Stimulated activated CD4-positive, alpha-beta T cell treated with anti-CD3 and anti-CD28 coated beads, Interleukin-2, amount 100 ng/mL, for 24 hours (primary cell): ENCODE results near the gene STK32C.
"Not testable (repeated sequence)": the region's sequence is repeated elsewhere in the genome, so short reads cannot be mapped to it uniquely, and the experiment has no call there.

Experiments used
- DNase-seq, 2 donors: peaks; one replicate each; pipeline ENCODE4 v3.0.0-alpha.2; 2020

The STK32C gene

GRCh38 chr10:132317477-132317876, 9.7 kb upstream of the STK32C start:
- DNase-seq = not testable (repeated sequence)

GRCh38 chr10:132316133-132316532, 8.4 kb upstream of the STK32C start:
- no peak for DNase-seq

DNA sequence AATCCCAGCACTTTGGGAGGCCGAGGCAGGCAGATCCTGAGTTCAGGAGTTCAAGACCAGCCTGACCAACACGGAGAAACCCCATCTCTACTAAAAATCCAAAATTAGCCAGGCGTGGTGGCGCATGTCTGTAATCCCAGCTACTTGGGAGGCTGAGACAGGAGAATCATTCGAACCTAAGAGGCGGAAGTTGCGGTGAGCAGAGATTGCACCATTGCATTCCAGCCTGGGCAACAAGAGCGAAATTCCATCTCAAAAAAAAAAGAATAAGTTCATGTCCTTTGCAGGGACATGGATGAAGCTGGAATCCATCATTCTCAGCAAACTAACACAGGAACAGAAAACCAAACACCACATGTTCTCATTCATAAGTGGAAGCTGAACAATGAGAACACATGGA, 7.1 kb upstream of the STK32C start:
- not testable (repeated sequence) for DNase-seq

GRCh38 chr10:132314336-132314735, 6.6 kb upstream of the STK32C start:
- no peak for DNase-seq

- DNase-seq = no peak
Observed at GRCh38 chr10:132313865-132314264, 6.1 kb upstream of the STK32C start.

DNA sequence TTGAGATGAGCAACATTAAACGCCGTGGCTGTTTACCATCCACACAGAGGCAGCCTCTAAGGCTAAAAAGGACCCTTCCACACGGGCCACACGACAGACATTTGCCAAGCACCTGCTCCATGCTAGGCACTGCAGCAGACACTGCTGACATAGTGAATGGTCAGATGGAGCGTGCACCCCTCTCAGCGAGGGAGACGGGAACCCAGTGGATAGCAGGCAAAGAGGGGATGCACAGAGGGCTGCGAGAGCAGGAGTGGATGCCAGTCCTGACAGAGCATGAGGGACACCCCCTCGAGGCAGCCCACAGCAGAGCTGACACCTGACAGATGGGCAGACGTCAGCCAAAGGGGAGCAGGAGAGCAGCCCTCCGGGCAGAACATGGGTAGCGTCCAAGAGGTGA, 5.6 kb upstream of the STK32C start:
- DNase-seq = no peak

DNA sequence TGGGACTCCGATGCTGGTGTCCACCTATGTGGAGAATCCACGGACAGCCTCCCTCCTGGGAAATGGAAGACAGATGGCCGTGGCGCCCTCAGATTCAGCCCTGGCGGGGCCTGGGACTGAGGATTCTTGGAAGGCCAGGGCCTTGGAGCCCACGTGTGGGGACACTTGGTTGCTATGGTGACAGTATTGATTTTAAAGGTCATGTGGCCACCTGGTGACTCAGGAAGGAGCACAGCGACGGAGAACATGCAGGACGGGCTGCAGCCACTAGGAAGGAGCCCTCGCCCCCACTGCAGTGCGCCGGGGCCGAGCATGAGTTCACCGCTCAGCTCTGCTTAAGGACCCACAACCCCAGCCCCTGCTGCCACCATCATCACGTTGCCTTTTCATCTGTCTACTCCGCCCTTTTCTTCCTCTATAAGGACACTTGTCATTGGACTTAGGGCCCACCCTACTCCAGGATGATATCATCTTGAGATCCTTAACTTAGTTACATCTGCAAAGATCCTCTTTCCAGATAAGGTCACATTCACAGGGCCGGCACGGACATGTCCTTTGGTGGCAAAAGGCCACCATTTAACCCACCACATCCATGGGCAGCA, 3.7 kb upstream of the STK32C start:
- no peak for DNase-seq

DNA sequence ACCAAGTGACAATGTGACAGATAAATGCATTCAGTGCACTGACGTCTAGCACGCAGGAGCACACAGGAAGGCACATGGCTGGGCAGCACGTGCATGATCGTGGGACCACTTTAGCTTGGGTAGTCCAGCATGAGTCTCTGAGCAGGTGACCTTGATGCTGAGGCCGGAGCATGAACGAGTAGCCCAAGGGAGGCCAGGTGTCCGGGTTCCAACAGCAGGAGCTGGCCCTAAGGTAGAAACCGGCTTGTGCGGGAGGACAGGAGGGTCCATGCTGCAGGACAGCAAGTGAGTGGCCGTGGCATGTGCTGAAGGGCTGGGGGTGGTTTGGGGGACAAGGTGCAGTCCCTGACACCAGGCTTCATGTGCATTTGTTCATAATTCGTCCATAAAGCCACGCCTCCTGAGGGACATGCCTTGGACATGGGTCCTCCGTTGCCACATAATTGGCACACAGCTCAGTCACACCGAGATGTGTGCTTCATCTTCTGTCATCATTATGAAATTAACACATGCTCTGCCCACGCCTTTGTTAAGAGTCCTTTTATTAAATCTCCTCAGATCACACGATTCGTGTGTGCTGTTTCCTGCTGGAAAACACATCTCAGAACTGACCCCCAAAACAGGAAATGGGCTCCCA, 3.1 kb upstream of the STK32C start:
- DNase-seq = no peak

- no peak for DNase-seq
Observed at GRCh38 chr10:132309879-132310591, 2.3 kb upstream of the STK32C start.

DNA sequence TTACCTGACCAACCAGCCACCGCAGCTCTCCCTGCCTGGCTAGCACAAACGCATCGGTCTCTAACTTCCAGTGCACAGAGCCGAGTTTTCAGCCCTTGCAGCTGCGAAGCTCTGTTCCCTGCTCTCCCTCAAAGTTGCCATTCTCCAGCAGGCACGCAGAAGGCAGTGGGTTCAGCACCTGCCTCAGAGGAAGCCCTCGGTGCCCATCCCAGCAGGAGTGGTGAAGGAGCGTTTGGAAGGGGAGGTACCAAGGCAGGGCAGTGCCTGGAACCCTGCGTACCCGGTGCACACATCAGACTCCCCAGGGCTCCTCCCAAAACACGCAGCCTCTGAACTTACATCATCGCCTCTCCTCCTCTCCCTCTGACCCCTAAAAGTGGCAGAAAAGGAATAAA, 1.7 kb upstream of the STK32C start:
- no peak for DNase-seq

GRCh38 chr10:132308587-132309470, 1.1 kb upstream of the STK32C start:
- peak in 1 of 2 donors; percentile 22 for DNase-seq

DNA sequence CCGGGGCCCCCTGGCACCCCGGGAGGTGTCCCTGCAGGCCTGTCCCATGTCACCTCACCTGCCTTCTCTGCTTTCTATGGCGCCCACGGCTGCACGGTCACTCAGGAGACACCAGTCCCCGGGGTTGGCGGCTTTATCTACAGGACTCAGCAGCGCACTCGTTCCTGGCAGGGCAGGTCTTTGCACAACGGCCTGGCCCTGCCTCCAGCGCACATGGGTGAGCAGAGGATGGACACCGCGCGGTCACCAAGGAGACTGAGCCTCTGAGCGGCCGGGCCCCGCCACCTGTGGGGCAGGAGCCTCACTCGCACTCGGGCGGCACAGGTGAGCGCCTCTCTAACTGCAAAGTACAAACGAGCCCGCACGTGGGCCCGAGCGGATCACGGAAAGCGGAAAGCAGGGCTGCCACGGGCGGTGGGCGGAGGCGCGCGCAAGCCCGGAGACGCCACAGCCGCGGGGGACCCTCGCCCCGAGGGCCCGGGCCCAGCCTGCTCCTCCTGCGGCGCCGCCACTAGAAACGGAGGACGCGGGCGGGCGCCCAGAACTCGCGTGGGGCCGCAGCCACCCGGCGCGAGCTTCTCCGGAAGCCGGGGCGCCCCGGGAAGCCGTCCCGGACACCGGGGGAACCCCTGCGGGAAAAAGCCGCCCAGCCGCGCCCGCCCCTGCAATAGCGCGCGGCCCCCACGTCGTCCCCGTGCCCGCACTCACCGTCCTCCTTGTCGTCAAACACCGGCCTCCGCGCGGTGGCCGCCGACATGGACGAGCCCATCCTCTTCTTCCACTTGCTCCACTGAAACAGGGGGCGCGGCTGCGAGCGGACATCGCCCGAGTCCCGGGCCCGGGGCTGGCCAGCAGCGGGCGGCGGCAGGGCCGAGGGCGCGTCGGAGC, 642 bp downstream of the STK32C start:
- peak; percentile 43 to 50 for DNase-seq

DNA sequence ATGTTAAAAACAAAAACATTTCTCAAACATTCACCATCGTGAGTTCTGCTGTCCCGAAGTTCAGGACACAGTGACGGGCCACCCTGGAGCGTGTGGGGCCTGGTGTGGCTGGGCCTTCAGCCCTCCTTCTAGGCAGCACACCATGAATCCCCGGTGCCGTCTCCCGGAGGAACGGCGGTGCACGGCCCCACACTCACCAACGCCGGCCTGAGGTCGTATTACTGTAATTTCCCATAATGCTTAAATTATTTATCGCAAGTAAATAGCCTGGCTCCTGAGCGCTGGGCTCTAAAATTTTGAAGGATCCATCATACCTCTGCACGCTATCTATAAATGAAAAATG, 1.4 kb downstream of the STK32C start:
- no peak for DNase-seq

DNA sequence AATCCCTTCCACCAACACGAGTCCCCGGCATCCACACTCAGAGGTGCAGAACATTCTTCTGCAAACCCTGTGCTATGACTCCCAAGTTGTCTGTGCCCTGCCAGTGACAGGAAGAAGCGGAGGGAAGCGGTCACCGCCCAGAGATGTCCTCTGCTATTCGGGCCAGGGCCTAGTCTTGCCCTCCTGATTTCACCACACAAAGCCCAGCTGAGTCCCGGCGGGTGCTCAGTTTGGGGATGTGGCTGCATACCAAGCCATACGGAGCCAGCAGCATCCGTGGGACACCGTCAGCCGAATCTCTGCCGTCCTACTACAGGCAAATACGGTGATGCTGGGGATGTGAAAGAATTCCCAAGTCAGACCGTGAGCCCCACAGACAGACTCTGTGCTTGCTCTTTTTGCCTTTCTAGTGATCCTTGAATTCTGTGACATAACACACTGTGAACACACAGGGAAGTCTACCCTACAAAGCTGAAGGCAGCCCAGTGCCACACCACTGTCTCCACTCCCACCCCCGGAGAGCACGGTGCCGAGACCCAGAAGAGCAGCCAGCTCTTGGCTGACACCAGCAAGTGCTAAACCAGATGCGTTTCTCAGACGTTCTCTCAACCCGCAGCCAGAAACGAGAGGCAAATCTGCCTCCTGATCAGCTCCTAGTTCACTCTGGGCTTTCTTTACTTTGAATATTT, 2.0 kb downstream of the STK32C start:
- no peak for DNase-seq

DNA sequence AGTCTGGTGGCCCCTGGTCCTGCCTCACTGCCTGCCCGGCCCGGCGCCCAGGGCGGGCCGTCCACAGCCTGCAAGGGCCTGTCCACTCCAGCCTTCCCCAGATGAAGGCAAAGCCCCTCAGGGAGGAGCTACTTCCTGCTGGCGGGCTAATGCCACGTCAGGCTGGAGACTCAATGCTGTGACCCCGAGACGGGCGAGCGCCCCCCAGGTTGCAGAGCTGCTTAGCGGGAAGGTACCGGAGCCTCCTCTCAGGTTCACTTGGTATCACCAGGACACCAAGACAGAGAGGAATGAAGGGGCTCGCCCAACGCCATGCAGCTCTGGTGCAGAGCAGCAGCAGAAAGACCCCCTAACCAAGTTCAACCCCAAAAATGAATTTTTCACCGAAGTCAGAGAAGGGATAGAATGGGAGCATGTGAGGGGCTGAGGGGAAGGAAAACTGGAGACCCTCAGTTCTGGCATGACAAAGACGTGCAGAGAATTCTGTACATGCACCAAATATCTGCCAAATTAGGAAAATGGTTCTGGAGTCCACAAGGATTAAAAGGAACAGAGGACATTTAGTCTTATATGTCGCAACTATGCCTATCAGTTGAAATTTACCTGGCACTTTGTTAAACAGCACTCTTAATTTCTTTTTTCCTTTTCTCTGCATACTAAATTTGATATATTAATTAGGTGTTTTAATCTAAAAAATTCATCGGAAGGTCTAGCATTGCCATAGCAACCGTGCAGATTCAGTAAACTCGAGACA, 2.8 kb downstream of the STK32C start:
- DNase-seq = no peak

GRCh38 chr10:132303361-132304115, 4.2 kb downstream of the STK32C start:
- DNase-seq = no peak

DNA sequence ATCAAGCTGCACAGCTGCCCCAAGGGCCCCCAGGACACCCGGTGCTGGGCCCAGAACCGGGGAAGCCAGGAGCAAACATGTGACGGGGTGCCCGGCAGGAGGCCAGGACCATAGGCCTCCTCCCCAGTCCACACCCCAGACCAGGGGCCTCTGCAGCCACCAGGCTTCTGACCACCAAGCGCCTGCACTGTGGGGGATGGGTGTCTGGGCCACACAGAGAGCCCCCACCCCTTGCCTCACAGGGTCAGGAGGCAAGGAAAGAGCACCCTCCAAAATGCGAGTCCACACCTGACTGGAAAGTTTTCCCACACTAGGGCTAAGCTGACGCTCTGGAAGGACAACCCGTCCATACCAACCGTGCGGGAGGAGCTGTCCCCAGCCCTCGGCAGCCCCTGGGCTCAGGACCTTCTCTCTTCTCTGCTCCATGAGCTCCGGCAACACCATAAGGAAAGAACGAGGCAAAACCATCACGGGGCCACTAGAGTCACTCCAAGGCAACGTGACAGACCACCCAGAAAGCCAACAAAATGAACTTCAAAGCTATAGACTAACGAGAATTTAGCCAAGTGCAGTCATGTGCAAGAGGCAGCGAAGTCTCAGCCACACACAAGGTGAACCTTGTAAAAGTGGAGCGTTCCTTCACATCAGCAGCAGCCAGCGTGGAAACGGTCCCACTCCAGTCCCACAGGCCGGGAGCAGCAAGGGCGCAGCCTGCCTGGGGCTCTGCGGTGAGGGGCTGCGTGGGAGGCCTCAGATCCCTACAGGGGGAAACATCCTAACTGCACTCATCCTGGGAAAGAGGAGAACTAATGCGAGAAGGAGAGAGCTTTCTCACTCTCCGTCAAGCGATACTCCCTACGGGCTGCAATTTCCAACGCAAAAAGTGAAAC, 5.1 kb downstream of the STK32C start:
- DNase-seq = no peak

- no peak for DNase-seq
Observed at GRCh38 chr10:132301371-132302330, 6.1 kb downstream of the STK32C start.
